Esophagus squamous epithelium (tissue), 5 donors: Measurements from ENCODE around the gene MAPRE3. TPM values are rescaled to one million over a fixed set of nuclear protein-coding genes. Genes with fewer than 3 reads are reported as not detected.

Experiments used
- DNase-seq: peaks from one replicate; lab custom pipeline; 2025; lab: John Stamatoyannopoulos, UW
- H3K27ac ChIP-seq, 4 donors: fragments of 200-600 bp; sonication (generic); one replicate each; pipeline ENCODE4 v1.5.1; 2016 to 2019; ENCODE audit warnings: mild to moderate bottlenecking in 1 of 4
- H3K27me3 ChIP-seq, 4 donors: fragments of 200-600 bp; sonication (generic); 1 replicate in 3 of 4; 2 replicates in 1 of 4; pipeline versions ENCODE4 v1.5.1 to v1.6.0; 2017 to 2021; ENCODE audit warnings: antibody characterized with exemption in 1 of 4
- H3K36me3 ChIP-seq, 3 donors: fragments of 200-600 bp; sonication (generic); one replicate each; pipeline ENCODE4 v1.5.1; 2016 to 2019
- H3K4me1 ChIP-seq, 3 donors: fragments of 200-600 bp; sonication (generic); one replicate each; pipeline ENCODE4 v1.5.1; 2017 to 2019
- H3K4me3 ChIP-seq, 4 donors: fragments of 200-600 bp; sonication (generic); 1 replicate in 3 of 4; 2 replicates in 1 of 4; pipeline ENCODE4 v1.5.1; 2016 to 2019; ENCODE audit warnings: mild to moderate bottlenecking in 2 of 4, moderate library complexity in 1 of 4
- H3K9me3 ChIP-seq, 3 donors: fragments of 200-600 bp; sonication (generic); one replicate each; pipeline ENCODE4 v1.5.1; 2016 to 2019
- POLR2A ChIP-seq, 4 donors: fragments of 450-650 bp; IDR thresholded peaks; one replicate each; pipeline ENCODE4 v1.6.1; 2017; ENCODE audit warnings: antibody characterized with exemption in 4 of 4, mild to moderate bottlenecking in 4 of 4, moderate library complexity in 3 of 4
- WGBS, 2 donors: methylation state at CpG; one replicate each; pipeline ENCODE4 v1.1.5; 2018; 5-methylcytosine and 5-hydroxymethylcytosine counted together
- intact Hi-C: fragments of 100-400 bp; cut with DNase I; formaldehyde crosslinking; loops from one replicate; pipeline ENCODE4 v1.15.0; 2022
- total RNA-seq, 4 donors: library from RNA; depleted of rRNA; stranded (reverse); fragments of >200 nt; gene quantifications; one replicate each; pipeline ENCODE4 v1.1.0, GENCODE V29; 2016
- TF ChIP-seq, protein P1 (sequence below), 6 experiments: fragments of 450-650 bp in 4 of 6; fragments of 200-600 bp in 2 of 6; sonication (generic) in 2 of 6; IDR thresholded peaks; one replicate each; pipeline ENCODE4 v1.5.1; 2016 to 2019; ENCODE audit warnings: antibody characterized with exemption in 6 of 6, mild to moderate bottlenecking in 4 of 6, moderate library complexity in 4 of 6
- donor health status: DM: yes; HTN: yes; CAD: no.

The MAPRE3 gene
- total RNA-seq, 4 donors from 2014 or later, result 4.4 to 7.6 (median 5.2) TPM

DNA sequence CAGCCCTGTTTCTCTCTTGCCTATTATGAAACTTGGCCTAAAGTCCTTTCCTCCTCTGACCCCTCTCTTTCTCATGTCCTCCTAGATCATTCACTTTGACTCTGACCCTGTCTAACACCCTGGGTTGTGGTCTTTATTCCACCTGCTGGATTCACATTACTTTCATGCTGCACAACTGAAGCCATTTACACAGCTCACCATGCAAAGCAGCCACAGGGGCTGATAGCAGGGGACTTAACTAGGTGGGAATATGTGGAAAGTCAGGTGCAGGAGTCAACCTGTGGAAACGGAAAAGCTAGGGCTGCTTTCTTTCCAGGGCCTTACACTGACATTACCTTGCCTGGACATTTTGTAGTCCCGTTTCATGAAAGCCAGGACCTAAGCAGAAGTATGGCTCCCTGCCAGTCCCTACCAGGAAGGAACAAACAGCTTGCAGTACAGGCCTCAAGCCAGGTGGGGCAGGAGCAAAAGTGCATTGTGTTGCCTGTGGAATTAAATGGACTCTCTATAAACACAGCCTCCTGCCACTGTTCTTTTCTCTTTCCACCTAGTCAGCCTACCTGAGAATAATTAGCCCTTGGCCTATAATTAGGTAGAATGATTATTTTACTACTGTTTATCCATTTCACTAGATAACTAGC lies 11.8 kb downstream of the MAPRE3 start:
- Histone ChIP-seq H3K4me3 (no peak overlapping the region), H3K4me1 (peaks cover 0 to 20% (median 7%) of the 10 kb centered on the region in 3 donors), H3K9me3 (no peaks in the 10 kb centered on the region), H3K36me3 (no peaks in the 10 kb centered on the region), H3K27me3 (no peaks in the 10 kb centered on the region), H3K27ac (no peak overlapping the region)
- WGBS, 2 donors, result 21 to 40% methylated on average over 2 of the region's 2 CpGs
- no peak for DNase-seq
- TF ChIP-seq, protein P1, sequence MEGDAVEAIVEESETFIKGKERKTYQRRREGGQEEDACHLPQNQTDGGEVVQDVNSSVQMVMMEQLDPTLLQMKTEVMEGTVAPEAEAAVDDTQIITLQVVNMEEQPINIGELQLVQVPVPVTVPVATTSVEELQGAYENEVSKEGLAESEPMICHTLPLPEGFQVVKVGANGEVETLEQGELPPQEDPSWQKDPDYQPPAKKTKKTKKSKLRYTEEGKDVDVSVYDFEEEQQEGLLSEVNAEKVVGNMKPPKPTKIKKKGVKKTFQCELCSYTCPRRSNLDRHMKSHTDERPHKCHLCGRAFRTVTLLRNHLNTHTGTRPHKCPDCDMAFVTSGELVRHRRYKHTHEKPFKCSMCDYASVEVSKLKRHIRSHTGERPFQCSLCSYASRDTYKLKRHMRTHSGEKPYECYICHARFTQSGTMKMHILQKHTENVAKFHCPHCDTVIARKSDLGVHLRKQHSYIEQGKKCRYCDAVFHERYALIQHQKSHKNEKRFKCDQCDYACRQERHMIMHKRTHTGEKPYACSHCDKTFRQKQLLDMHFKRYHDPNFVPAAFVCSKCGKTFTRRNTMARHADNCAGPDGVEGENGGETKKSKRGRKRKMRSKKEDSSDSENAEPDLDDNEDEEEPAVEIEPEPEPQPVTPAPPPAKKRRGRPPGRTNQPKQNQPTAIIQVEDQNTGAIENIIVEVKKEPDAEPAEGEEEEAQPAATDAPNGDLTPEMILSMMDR (IDR thresholded peaks at IDR 0.05), result peak in 5 of 6 experiments; percentile 37 to 59 (median 43)
- no peak for TF ChIP-seq POLR2A (IDR thresholded peaks at IDR 0.05)
- intact Hi-C loops, result no loop called here

DNA sequence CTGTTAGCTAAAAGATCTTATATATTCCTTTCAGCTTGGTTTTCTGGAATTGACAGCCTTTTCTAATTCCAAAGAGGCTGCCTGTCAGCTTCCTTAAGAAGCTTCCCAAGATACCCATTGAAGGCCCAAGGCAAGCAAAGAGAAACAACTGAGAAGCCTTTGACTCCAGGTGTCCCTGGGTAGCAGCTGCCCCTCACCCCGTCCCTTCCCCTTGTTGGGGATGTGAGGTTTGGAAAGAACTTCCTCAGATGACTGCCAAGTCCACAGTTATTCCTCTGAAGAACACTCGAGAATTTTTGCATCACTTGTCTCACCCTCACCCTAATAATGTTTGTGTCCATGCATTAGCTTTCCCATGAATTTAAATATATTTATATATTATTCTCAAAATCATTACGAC lies 13.3 kb downstream of the MAPRE3 start:
- H3K27ac ChIP-seq, result no peak overlapping the region
- intact Hi-C loops, result no loop called here
- no peaks in the 10 kb centered on the region for H3K36me3 ChIP-seq
- H3K27me3 ChIP-seq, result no peaks in the 10 kb centered on the region
- no peaks in the 10 kb centered on the region for H3K9me3 ChIP-seq
- WGBS, 2 donors, result 66 to 71% methylated on average over 3 of the region's 3 CpGs
- no peak for TF ChIP-seq POLR2A (IDR thresholded peaks at IDR 0.05)
- TF ChIP-seq, protein P1 (IDR thresholded peaks at IDR 0.05), result no peak
- DNase-seq, result no peak
- H3K4me1 ChIP-seq, result peaks cover 0 to 20% (median 7%) of the 10 kb centered on the region in 3 donors
- H3K4me3 ChIP-seq, result no peak overlapping the region

DNA sequence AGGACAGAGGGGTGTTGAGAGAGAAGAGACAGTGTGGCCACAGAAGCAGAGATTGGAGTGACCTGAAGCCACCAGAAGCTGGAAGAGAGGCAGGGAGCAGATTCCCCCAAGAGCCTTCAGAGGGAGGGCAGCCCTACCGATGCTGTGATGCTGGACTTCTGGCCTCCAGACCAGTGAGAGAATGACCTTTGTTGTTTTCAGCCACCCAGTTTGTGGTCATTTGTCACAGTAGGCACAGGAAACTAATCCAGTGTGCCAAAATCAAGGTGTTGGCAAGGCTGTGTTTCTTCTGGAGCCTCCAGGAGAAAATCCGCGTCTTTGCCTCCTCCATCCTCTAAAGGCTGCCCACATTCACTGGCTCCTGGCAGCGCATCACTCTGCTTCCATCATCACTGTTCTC lies 15.4 kb downstream of the MAPRE3 start:
- DNase-seq, result no peak
- no peaks in the 10 kb centered on the region for H3K9me3 ChIP-seq
- H3K27ac ChIP-seq, result no peak overlapping the region
- 81 to 83% methylated on average over 4 of the region's 4 CpGs for WGBS, 2 donors
- H3K27me3 ChIP-seq, result no peaks in the 10 kb centered on the region
- peaks cover 0 to 20% (median 7%) of the 10 kb centered on the region in 3 donors for H3K4me1 ChIP-seq
- H3K36me3 ChIP-seq, result no peaks in the 10 kb centered on the region
- no peak overlapping the region for H3K4me3 ChIP-seq
- TF ChIP-seq, protein P1 (IDR thresholded peaks at IDR 0.05), result no peak
- no peak for TF ChIP-seq POLR2A (IDR thresholded peaks at IDR 0.05)
- intact Hi-C loops, result no loop called here

DNA sequence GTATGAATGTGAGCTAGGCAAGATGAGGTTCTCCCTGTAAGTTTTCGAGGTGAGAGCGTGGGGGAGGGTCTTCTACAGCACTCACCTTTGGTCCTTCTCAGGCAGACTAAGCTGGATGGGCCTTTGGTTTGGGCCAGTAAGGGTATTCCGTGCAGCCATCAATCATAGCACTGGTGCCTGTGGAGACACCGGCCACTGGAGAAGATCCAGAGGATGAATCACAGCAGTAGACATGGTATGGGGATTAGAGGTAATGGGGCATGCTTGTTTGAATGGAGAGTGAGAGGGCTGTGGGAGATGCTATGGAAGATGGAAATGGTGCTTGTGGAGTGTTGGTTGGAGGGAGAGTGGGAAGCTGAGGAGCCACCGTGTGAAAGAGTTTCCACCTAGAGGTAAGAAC lies 16.1 kb downstream of the MAPRE3 start:
- H3K4me1 ChIP-seq, result peaks cover 0 to 15% (median 7%) of the 10 kb centered on the region in 3 donors
- no peaks in the 10 kb centered on the region for H3K36me3 ChIP-seq
- intact Hi-C loops, result no loop called here
- no peaks in the 10 kb centered on the region for H3K9me3 ChIP-seq
- no peak overlapping the region for H3K27ac ChIP-seq
- TF ChIP-seq, protein P1 (IDR thresholded peaks at IDR 0.05), result no peak
- TF ChIP-seq POLR2A (IDR thresholded peaks at IDR 0.05), result no peak
- 73 to 78% methylated on average over 5 of the region's 5 CpGs for WGBS, 2 donors
- H3K4me3 ChIP-seq, result no peak overlapping the region
- DNase-seq, result no peak
- no peaks in the 10 kb centered on the region for H3K27me3 ChIP-seq

DNA sequence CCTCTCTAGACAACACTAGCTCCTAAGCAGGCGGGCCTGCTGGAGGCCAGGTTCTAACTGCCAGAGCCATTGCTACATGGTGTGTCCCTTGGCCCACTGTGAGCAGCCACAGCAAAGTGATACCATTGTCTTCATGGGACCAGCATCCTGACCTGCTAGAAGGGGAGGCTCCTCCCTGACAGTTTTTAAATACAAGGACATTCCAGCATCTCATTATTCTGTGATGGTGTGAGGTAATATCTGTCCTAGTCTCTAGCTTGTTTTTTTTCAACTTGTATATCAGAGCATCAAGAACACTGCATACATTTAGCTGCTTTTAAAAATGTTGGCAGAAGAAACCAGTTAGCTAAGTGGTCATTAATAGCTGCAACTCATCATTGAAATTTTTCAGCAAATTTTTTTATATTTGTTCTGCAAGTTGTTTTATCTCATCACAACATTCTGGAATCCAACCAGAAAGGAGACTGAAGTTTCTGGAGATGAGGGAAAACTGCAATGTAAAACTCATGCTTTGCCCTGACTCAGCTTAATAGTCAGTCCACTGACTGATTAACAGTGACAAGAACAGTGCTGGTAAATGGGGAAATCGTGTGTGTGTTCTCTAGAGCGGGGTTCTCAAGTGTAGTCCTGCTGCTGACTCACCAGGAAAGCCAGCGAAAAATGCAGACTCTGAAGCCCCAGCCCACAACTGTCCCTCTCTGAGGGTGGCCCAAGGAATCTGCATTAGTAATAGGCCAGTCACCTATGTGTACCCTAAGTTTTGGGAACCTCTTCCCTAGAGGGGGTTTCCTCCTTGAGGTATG lies 17.8 kb downstream of the MAPRE3 start:
- no peaks in the 10 kb centered on the region for H3K9me3 ChIP-seq
- intact Hi-C loops, result no loop called here
- TF ChIP-seq POLR2A (IDR thresholded peaks at IDR 0.05), result no peak
- TF ChIP-seq, protein P1 (IDR thresholded peaks at IDR 0.05), result no peak
- 60 to 91% methylated on average over 3 to 4 of the region's 4 CpGs for WGBS, 2 donors
- H3K27ac ChIP-seq, result no peak overlapping the region
- H3K4me3 ChIP-seq, result no peak overlapping the region
- no peaks in the 10 kb centered on the region for H3K27me3 ChIP-seq
- no peaks in the 10 kb centered on the region for H3K36me3 ChIP-seq
- no peaks in the 10 kb centered on the region for H3K4me1 ChIP-seq
- DNase-seq, result no peak
